H1 (cell line): Measurements from ENCODE around the gene SLC20A1. TPM values are rescaled to one million over a fixed set of nuclear protein-coding genes. Genes with fewer than 3 reads are reported as not detected.

Experiments used
- CTCF ChIA-PET: fragments of 300-600 bp; sonication (Branson Sonifier 250); formaldehyde crosslinking; loops from one replicate; lab custom pipeline; 2021; ENCODE audit not compliant: partially characterized antibody; lab: Charles Lee
- POLR2A ChIA-PET: fragments of 300-600 bp; sonication (Branson Sonifier 250); formaldehyde crosslinking; loops from one replicate; lab custom pipeline; 2021; ENCODE audit warnings: inconsistent platforms; ENCODE audit not compliant: partially characterized antibody; lab: Charles Lee
- DNase-seq, 2 experiments: peaks; one replicate each; pipeline versions ENCODE4 v3.0.0 to v3.0.0-alpha.2; 2010 to 2022; ENCODE audit warnings: low spot score in 2 of 2, low read depth in 1 of 2, mixed read lengths in 1 of 2
- FAIRE-seq: peaks from 2 replicates; lab custom pipeline; 2011; peaks lifted over from hg19 to GRCh38; lab: Jason Lieb, UNC
- H2AFZ ChIP-seq: 2 replicates; pipeline ENCODE4 v1.8.1; 2012; ENCODE audit warnings: low read length, inconsistent platforms
- H2AK5ac ChIP-seq: 2 replicates; pipeline ENCODE4 v1.6.1; 2013; ENCODE audit warnings: low read depth, low read length
- H2BK120ac ChIP-seq: replicated peaks from 2 replicates; pipeline ENCODE3; 2013; ENCODE audit warnings: low read depth, low read length, inconsistent platforms
- H2BK12ac ChIP-seq: 2 replicates; pipeline ENCODE4 v1.6.1; 2013; ENCODE audit warnings: low read depth, low read length
- H2BK15ac ChIP-seq: 2 replicates; pipeline ENCODE4 v1.6.1; 2013; ENCODE audit warnings: low read length
- H2BK20ac ChIP-seq: 2 replicates; pipeline ENCODE4 v1.6.1; 2013; ENCODE audit warnings: low read length
- H2BK5ac ChIP-seq: 2 replicates; pipeline ENCODE4 v1.6.1; 2013; ENCODE audit warnings: low read depth, low read length
- H3K14ac ChIP-seq: 2 replicates; pipeline ENCODE4 v1.6.1; 2013; ENCODE audit warnings: inconsistent platforms; ENCODE audit not compliant: insufficient read length
- H3K18ac ChIP-seq: 2 replicates; pipeline ENCODE4 v1.6.1; 2013; ENCODE audit warnings: low read length; ENCODE audit errors: extremely low read depth
- H3K23ac ChIP-seq: 2 replicates; pipeline ENCODE4 v1.6.1; 2013; ENCODE audit warnings: inconsistent platforms; ENCODE audit not compliant: insufficient read length
- H3K23me2 ChIP-seq: 2 replicates; pipeline ENCODE4 v1.6.1; 2013; ENCODE audit warnings: low read depth, low read length
- H3K27ac ChIP-seq: 2 replicates; pipeline ENCODE4 v1.6.1; 2011; ENCODE audit warnings: low read depth, low read length, inconsistent platforms
- H3K27me3 ChIP-seq, 4 experiments: replicated peaks in 1 of 4; 1 replicate in 1 of 4; 2 replicates in 3 of 4; pipeline versions ENCODE4 v1.6.1 to v1.8.1; 2011 to 2013; ENCODE audit warnings: low read length in 3 of 4, mild to moderate bottlenecking in 3 of 4, inconsistent platforms in 2 of 4, mixed read lengths in 2 of 4, moderate library complexity in 1 of 4; ENCODE audit not compliant: control insufficient read depth in 3 of 4, insufficient read depth in 3 of 4; ENCODE audit errors: extremely low read depth in 1 of 4
- H3K36me3 ChIP-seq, 4 experiments: 2 replicates each; pipeline versions ENCODE4 v1.6.1 to v1.8.1; 2011 to 2013; ENCODE audit warnings: mild to moderate bottlenecking in 4 of 4, low read length in 3 of 4, moderate library complexity in 2 of 4, control low read depth in 1 of 4, inconsistent platforms in 1 of 4; ENCODE audit not compliant: insufficient read depth in 4 of 4, control insufficient read depth in 2 of 4
- H3K4ac ChIP-seq: replicated peaks from 2 replicates; pipeline ENCODE3; 2013; ENCODE audit warnings: low read length, low read depth, mixed read lengths, inconsistent platforms; ENCODE audit not compliant: insufficient read length
- H3K4me1 ChIP-seq, 4 experiments: replicated peaks in 1 of 4; 1 replicate in 1 of 4; 2 replicates in 3 of 4; pipeline versions ENCODE4 v1.6.1 to v1.8.1; 2011 to 2013; ENCODE audit warnings: low read length in 3 of 4, inconsistent platforms in 2 of 4, mixed read lengths in 1 of 4; ENCODE audit not compliant: insufficient read depth in 4 of 4, control insufficient read depth in 3 of 4
- H3K4me2 ChIP-seq, 2 experiments: 2 replicates each; pipeline versions ENCODE4 v1.6.1 to v1.8.1; 2011 to 2013; ENCODE audit warnings: low read depth in 2 of 2, low read length in 2 of 2, control low read depth in 1 of 2, inconsistent platforms in 1 of 2, mild to moderate bottlenecking in 1 of 2; ENCODE audit not compliant: insufficient read depth in 1 of 2
- H3K4me3 ChIP-seq, 4 experiments: fragments of 200-600, 300-600 bp in 1 of 4; sonication (generic), shearing (Covaris generic), sonication (Bioruptor Twin) in 1 of 4; 2 replicates each; pipeline versions ENCODE4 v1.5.1 to v1.8.1; 2011 to 2016; ENCODE audit warnings: low read length in 4 of 4, low read depth in 3 of 4, control low read depth in 2 of 4, inconsistent platforms in 2 of 4, mild to moderate bottlenecking in 2 of 4, mixed read lengths in 1 of 4, moderate library complexity in 1 of 4; ENCODE audit not compliant: insufficient read depth in 2 of 4; ENCODE audit errors: extremely low read depth in 1 of 4
- H3K56ac ChIP-seq: replicated peaks from 2 replicates; pipeline ENCODE3; 2013; ENCODE audit warnings: low read depth, mild to moderate bottlenecking, mixed read lengths, low read length, inconsistent platforms; ENCODE audit not compliant: insufficient read length
- H3K79me1 ChIP-seq: 2 replicates; pipeline ENCODE4 v1.6.1; 2013; ENCODE audit warnings: low read depth, low read length, control low read depth
- H3K79me2 ChIP-seq, 2 experiments: 2 replicates each; pipeline versions ENCODE4 v1.6.1 to v1.8.1; 2012 to 2013; ENCODE audit warnings: low read length in 2 of 2, mild to moderate bottlenecking in 2 of 2, inconsistent platforms in 1 of 2; ENCODE audit not compliant: insufficient read depth in 2 of 2, control insufficient read depth in 1 of 2
- H3K9ac ChIP-seq, 4 experiments: replicated peaks in 1 of 4; 1 replicate in 1 of 4; 2 replicates in 3 of 4; pipeline versions ENCODE4 v1.6.1 to v1.8.1; 2011 to 2013; ENCODE audit warnings: low read depth in 3 of 4, low read length in 3 of 4, control low read depth in 2 of 4, mild to moderate bottlenecking in 2 of 4, moderate library complexity in 2 of 4, inconsistent platforms in 1 of 4; ENCODE audit errors: extremely low read depth in 1 of 4
- H3K9me3 ChIP-seq, 2 experiments: 2 replicates each; pipeline versions ENCODE4 v1.6.1 to v1.8.1; 2012 to 2013; ENCODE audit warnings: mild to moderate bottlenecking in 2 of 2, moderate library complexity in 2 of 2, control low read depth in 1 of 2, inconsistent platforms in 1 of 2, low read depth in 1 of 2, low read length in 1 of 2, mixed read lengths in 1 of 2; ENCODE audit not compliant: insufficient read depth in 2 of 2
- H4K20me1 ChIP-seq, 2 experiments: replicated peaks in 1 of 2; 2 replicates each; pipeline versions ENCODE3 to v1.8.1; 2011 to 2013; ENCODE audit warnings: inconsistent platforms in 2 of 2, low read length in 2 of 2, mild to moderate bottlenecking in 1 of 2; ENCODE audit not compliant: insufficient read depth in 2 of 2, control insufficient read depth in 1 of 2
- H4K5ac ChIP-seq: 2 replicates; pipeline ENCODE4 v1.6.1; 2013; ENCODE audit warnings: low read length, low read depth, mixed read lengths, inconsistent platforms; ENCODE audit not compliant: insufficient read length
- H4K8ac ChIP-seq: 2 replicates; pipeline ENCODE4 v1.8.0; 2013; ENCODE audit warnings: mild to moderate bottlenecking, moderate library complexity, low read length, inconsistent platforms; ENCODE audit not compliant: insufficient read depth; ENCODE audit errors: extremely low read depth
- H4K91ac ChIP-seq: replicated peaks from 2 replicates; pipeline ENCODE3; 2013; ENCODE audit warnings: low read length, mixed read lengths, inconsistent platforms; ENCODE audit not compliant: insufficient read length
- ASH2L ChIP-seq: fragments of 200-600, 300-600 bp; sonication (generic); IDR thresholded peaks from one replicate; pipeline ENCODE4 v1.7.1; 2017; ENCODE audit warnings: low read length
- CBX5 ChIP-seq: fragments of 300-800, 300-1000 bp; sonication (generic); IDR thresholded peaks from 2 replicates; pipeline ENCODE4 v1.7.1; 2016; ENCODE audit warnings: antibody characterized with exemption, low read length, low read depth
- CEBPB ChIP-seq: IDR thresholded peaks from 2 replicates; pipeline ENCODE4 v1.6.1; 2012; ENCODE audit warnings: low read depth, low read length
- CHD1 ChIP-seq: IDR thresholded peaks from 2 replicates; pipeline ENCODE4 v1.6.1; 2012; ENCODE audit warnings: low read depth, low read length, improper control_type of control experiment
- CREB1 ChIP-seq: IDR thresholded peaks from 2 replicates; pipeline ENCODE4 v1.6.1; 2012; ENCODE audit warnings: inconsistent platforms
- HDAC6 ChIP-seq: IDR thresholded peaks from one replicate; pipeline ENCODE4 v1.7.1; 2012; ENCODE audit warnings: low read depth, mild to moderate bottlenecking, inconsistent platforms, low read length, moderate library complexity
- KDM1A ChIP-seq: fragments of 200-600, 300-600 bp; sonication (generic); IDR thresholded peaks from 2 replicates; pipeline ENCODE4 v1.7.1; 2016; ENCODE audit warnings: mild to moderate bottlenecking, low read length, borderline replicate concordance
- RBBP5 ChIP-seq: IDR thresholded peaks from 2 replicates; pipeline ENCODE4 v1.7.1; 2012; ENCODE audit warnings: low read depth, mild to moderate bottlenecking, inconsistent platforms, low read length, moderate library complexity, borderline replicate concordance
- SIX5 ChIP-seq: IDR thresholded peaks from 2 replicates; pipeline ENCODE4 v1.6.1; 2011; ENCODE audit warnings: mild to moderate bottlenecking, low read depth, low read length
- SP2 ChIP-seq: IDR thresholded peaks from 2 replicates; pipeline ENCODE4 v1.6.1; 2012; ENCODE audit warnings: mild to moderate bottlenecking, low read length, inconsistent platforms
- SUZ12 ChIP-seq: fragments of 200-600 bp; sonication (generic); IDR thresholded peaks from 2 replicates; pipeline ENCODE4 v1.6.1; 2012; ENCODE audit warnings: mild to moderate bottlenecking, inconsistent platforms, low read length, moderate library complexity, mixed read lengths
- YY1 ChIP-seq: IDR thresholded peaks from 2 replicates; pipeline ENCODE4 v1.6.1; 2011; ENCODE audit warnings: low read depth, mild to moderate bottlenecking, low read length
- WGBS, 2 experiments: shearing (Covaris generic) in 1 of 2; methylation state at CpG; one replicate each; pipeline versions ENCODE4 v1.1.6 to v1.1.7; 2013 to 2015; ENCODE audit warnings: low lambda C conversion rate in 2 of 2, mixed read lengths in 2 of 2, inconsistent platforms in 1 of 2, low coverage in 1 of 2, missing lambda C conversion rate in 1 of 2; ENCODE audit not compliant: insufficient replicate concordance in 2 of 2, insufficient coverage in 1 of 2, insufficient read length in 1 of 2; ENCODE audit errors: extremely low coverage in 1 of 2, missing lambda C conversion rate in 1 of 2; 5-methylcytosine and 5-hydroxymethylcytosine counted together
- polyA plus RNA-seq, 7 experiments: library from polyadenylated mRNA; depleted of rRNA in 3 of 7; stranded (reverse) in 5 of 7; unstranded in 2 of 7; fragments of >200 nt in 5 of 7; fragments of 200-250 nt in 2 of 7; gene quantifications; 1 replicate in 5 of 7; 2 replicates in 1 of 7; 4 replicates in 1 of 7; pipeline versions ENCODE4 v1.2.1 to v1.2.3, GENCODE V29; 2011 to 2013; ENCODE audit warnings: missing spikeins in 2 of 7, mixed read lengths in 2 of 7
- total RNA-seq: library from RNA; stranded (reverse); fragmentation: NEBNext Ultra II Directional; extraction: Animal tissue kit (Norgen Biotek cat#: 25700); gene quantifications from 2 replicates; pipeline ENCODE4 v1.2.1, GENCODE V29; 2021

SLC20A1 gene
- total and polyA plus RNA-seq, 2 of the 8 experiments (the other 6 are each of a cell fraction or from before 2014, with no cell fraction given), result 42.6 to 105 TPM

GRCh38 chr2:112679484-112679883, 33.7 kb downstream of the SLC20A1 start:
- WGBS, 2 experiments, result 86% methylated on average over 3 of the region's 3 CpGs; no CpG with 5 or more reads in 1 of the 2 experiments
- H2AFZ ChIP-seq, result no peak overlapping the region

More at GRCh38 chr2:112679484-112679883, 33.7 kb downstream of the SLC20A1 start:
- no peak for DNase-seq
- H2AK5ac ChIP-seq, result no peak overlapping the region
- TF ChIP-seq HDAC6, result no peak
- no peak for TF ChIP-seq SP2
- TF ChIP-seq SIX5, result no peak
- TF ChIP-seq CHD1, result no peak
- TF ChIP-seq SUZ12, result no peak
- no peak for TF ChIP-seq CREB1
- TF ChIP-seq CBX5, result no peak
- TF ChIP-seq KDM1A, result no peak
- no peak for TF ChIP-seq ASH2L
- no peak for TF ChIP-seq CEBPB
- TF ChIP-seq RBBP5, result no peak
- TF ChIP-seq YY1, result no peak
- TF ChIP-seq, all 59 proteins: peak for 0
- Histone ChIP-seq H3K23me2 (no peaks in the 10 kb centered on the region), H4K8ac (no peak overlapping the region), H3K4me2 (no peak overlapping the region), H2BK20ac (no peak overlapping the region), H3K4ac (no peak overlapping the region), H3K4me1 (no peaks in the 10 kb centered on the region), H2BK5ac (no peak overlapping the region), H3K4me3 (no peak overlapping the region), H3K27me3 (no peaks in the 10 kb centered on the region), H3K27ac (no peak overlapping the region), H3K18ac (no peak overlapping the region), H3K79me2 (no peaks in the 10 kb centered on the region), H2BK15ac (no peak overlapping the region), H4K20me1 (no peaks in the 10 kb centered on the region), H3K14ac (no peak overlapping the region), H4K91ac (no peak overlapping the region), H2BK120ac (no peak overlapping the region), H3K36me3 (no peaks in the 10 kb centered on the region), H3K56ac (no peak overlapping the region), H3K79me1 (no peaks in the 10 kb centered on the region), H3K9me3 (no peaks in the 10 kb centered on the region), H3K23ac (no peak overlapping the region), H4K5ac (no peak overlapping the region), H3K9ac (peak overlapping the region in 1 of 4 experiments; percentile 7; a peak in 2 of 7 replicates), H2BK12ac (no peak overlapping the region)
- POLR2A ChIA-PET, result interaction anchor here (1.0 to 1.6 kb wide), 3 partner anchors 9 to 31 kb away, joined by 3 to 5 read pairs (median 3); no protein-coding TSS in a partner anchor
- CTCF ChIA-PET, result interaction anchor here (0.6 to 8.8 kb wide), 6 partner anchors 10 to 729 kb away, joined by 3 to 40 read pairs (median 4); no protein-coding TSS in a partner anchor
- FAIRE-seq, result no peak
